Subcutaneous abdominal adipose tissue (tissue), 5 donors: ENCODE results near the gene CRMP1.

Experiments
- H3K27ac ChIP-seq: one replicate; pipeline ENCODE4 v1.7.0; 2013; ENCODE audit warnings: low read depth, mild to moderate bottlenecking, inconsistent platforms, low read length, moderate library complexity
- H3K27me3 ChIP-seq, 5 donors: one replicate each; pipeline ENCODE4 v1.7.0; 2013; ENCODE audit warnings: low read length in 5 of 5, inconsistent platforms in 1 of 5; ENCODE audit not compliant: control insufficient read depth in 5 of 5, insufficient read depth in 4 of 5
- H3K36me3 ChIP-seq, 5 donors: one replicate each; pipeline ENCODE4 v1.7.0; 2013; ENCODE audit warnings: low read length in 5 of 5; ENCODE audit not compliant: control insufficient read depth in 5 of 5, insufficient read depth in 5 of 5
- H3K4me1 ChIP-seq, 5 donors: one replicate each; pipeline ENCODE4 v1.7.0; 2013; ENCODE audit warnings: low read length in 5 of 5, mild to moderate bottlenecking in 3 of 5, moderate library complexity in 1 of 5; ENCODE audit not compliant: control insufficient read depth in 5 of 5, insufficient read depth in 5 of 5
- H3K4me3 ChIP-seq, 5 donors: one replicate each; pipeline ENCODE4 v1.7.0; 2013; ENCODE audit warnings: low read length in 5 of 5, low read depth in 1 of 5
- H3K9ac ChIP-seq, 5 donors: one replicate each; pipeline ENCODE4 v1.7.0; 2013; ENCODE audit warnings: low read length in 5 of 5, mild to moderate bottlenecking in 4 of 5, moderate library complexity in 3 of 5
- H3K9me3 ChIP-seq, 5 donors: one replicate each; pipeline ENCODE4 v1.7.0; 2013; ENCODE audit warnings: low read length in 5 of 5; ENCODE audit not compliant: control insufficient read depth in 5 of 5
- donor health status: healthy.
- donor health status: healthy.
- donor health status: healthy.
- donor health status: healthy.
- donor health status: healthy.

The CRMP1 gene

GRCh38 chr4:5893004-5893580, at the start of gene CRMP1:
Gene CRMP1 (minus strand): TSS chr4:5893086. CDS start chr4:5892969, 117 bp downstream.
- Histone ChIP-seq H3K4me3 (no peak within 1 kb of the TSS), H3K4me1 (peaks cover 0 to 5% (median 3%) of the 10 kb centered on the region in 5 donors), H3K9me3 (peaks cover 0 to 13% (median 6%) of the 10 kb centered on the region in 5 donors), H3K36me3 (no peaks in the 10 kb centered on the region), H3K9ac (no peak within 1 kb of the TSS), H3K27ac (no peak within 1 kb of the TSS), H3K27me3 (peaks cover 41 to 64% (median 62%) of the 10 kb centered on the region in 5 donors)

- Histone ChIP-seq H3K27ac (no peak overlapping the region), H3K9ac (no peak overlapping the region), H3K36me3 (no peaks in the 10 kb centered on the region), H3K4me1 (no peaks in the 10 kb centered on the region), H3K27me3 (peaks cover 12 to 17% (median 13%) of the 10 kb centered on the region in 5 donors), H3K4me3 (no peak overlapping the region), H3K9me3 (peaks cover 0 to 4% (median 4%) of the 10 kb centered on the region in 5 donors)
These were observed 48.7 kb upstream of the CRMP1 start for GRCh38 chr4:5941601-5942000.

- peaks cover 0 to 4% (median 0%) of the 10 kb centered on the region in 5 donors for H3K9me3 ChIP-seq
- H3K4me3 ChIP-seq = no peak overlapping the region
- H3K36me3 ChIP-seq = no peaks in the 10 kb centered on the region
- H3K27me3 ChIP-seq = peaks cover 8 to 17% (median 13%) of the 10 kb centered on the region in 5 donors
- no peak overlapping the region for H3K9ac ChIP-seq
- no peaks in the 10 kb centered on the region for H3K4me1 ChIP-seq
- no peak overlapping the region for H3K27ac ChIP-seq
These were observed 47.8 kb upstream of the CRMP1 start for GRCh38 chr4:5940470-5941203.

DNA sequence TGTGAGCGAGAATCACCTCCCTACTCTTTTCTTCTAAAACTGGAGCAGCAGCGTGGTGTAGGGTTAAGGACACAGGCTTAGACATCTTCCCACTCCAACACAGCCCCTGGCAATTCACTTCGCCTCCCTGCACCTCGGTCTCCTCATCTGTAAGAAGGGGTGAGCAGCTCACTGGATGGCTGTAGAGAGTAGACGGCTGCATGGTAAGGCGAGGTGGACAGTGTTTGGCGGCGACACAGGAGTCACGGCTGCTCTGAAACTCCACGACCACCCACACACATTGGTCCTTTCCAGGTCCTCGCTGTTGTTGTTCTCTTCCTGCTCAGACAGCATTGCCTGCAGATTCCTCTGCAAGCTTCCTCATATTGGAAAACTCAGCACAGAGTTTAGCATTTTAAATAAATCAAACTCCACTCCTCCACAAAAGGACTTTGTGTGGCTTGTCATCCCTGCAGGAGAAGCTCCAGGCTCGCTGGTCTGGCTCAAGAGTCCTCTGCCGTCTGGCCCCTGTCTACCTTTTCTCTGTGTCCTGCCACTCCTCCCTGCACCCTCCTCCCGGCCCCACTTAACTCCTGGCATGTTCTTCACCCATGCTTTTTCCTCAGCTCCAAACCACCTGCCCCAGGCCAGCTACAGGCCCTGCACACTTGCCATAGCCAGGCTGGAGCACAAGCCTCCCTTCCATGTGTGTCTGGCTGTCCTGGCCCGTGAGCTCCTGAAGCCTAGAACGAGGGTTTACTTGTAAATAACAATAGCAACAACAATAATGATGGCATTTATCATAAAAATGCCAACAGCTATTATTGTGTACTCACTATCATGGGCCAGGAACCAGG, 41.3 kb upstream of the CRMP1 start:
- Histone ChIP-seq H3K9ac (no peak overlapping the region), H3K36me3 (no peaks in the 10 kb centered on the region), H3K27me3 (peaks cover 16 to 39% (median 26%) of the 10 kb centered on the region in 5 donors), H3K4me1 (no peaks in the 10 kb centered on the region), H3K4me3 (no peak overlapping the region), H3K9me3 (no peaks in the 10 kb centered on the region), H3K27ac (no peak overlapping the region)

GRCh38 chr4:5933116-5933515, 40.2 kb upstream of the CRMP1 start:
- H3K36me3 ChIP-seq = no peaks in the 10 kb centered on the region
- H3K9me3 ChIP-seq = no peaks in the 10 kb centered on the region
- H3K27ac ChIP-seq = no peak overlapping the region
- H3K27me3 ChIP-seq = peaks cover 16 to 39% (median 26%) of the 10 kb centered on the region in 5 donors
- no peak overlapping the region for H3K9ac ChIP-seq
- H3K4me1 ChIP-seq = no peaks in the 10 kb centered on the region
- no peak overlapping the region for H3K4me3 ChIP-seq

DNA sequence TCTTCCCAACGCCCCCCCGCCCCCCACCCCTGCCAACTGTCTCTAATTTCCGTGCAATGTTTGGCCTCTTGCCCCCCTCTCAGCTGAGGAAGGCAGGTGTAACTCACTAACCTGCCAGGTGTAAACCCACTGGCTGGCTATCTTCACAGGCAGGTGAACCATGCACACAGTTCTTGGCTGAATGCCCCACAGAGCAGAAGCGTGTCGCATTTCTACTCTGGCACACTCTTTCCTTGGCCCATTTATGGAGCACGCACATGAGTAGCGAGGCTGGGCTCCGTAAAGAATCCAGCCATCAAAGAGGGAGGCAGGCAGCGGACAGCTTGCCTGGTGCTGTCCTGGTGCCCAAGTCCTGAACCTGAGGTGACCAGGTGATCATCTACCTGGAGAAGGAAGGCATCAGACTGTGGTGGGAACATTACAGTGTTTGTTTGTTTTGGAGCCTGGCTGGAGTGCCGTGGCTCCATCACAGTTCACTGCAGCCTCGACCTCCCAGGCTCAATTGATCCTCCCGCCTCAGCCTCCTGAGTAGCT, 39.2 kb upstream of the CRMP1 start:
- Histone ChIP-seq H3K4me3 (no peak overlapping the region), H3K27ac (no peak overlapping the region), H3K27me3 (peaks cover 16 to 39% (median 27%) of the 10 kb centered on the region in 5 donors), H3K9ac (no peak overlapping the region), H3K36me3 (no peaks in the 10 kb centered on the region), H3K9me3 (no peaks in the 10 kb centered on the region), H3K4me1 (no peaks in the 10 kb centered on the region)

- Histone ChIP-seq H3K4me1 (no peaks in the 10 kb centered on the region), H3K9me3 (no peaks in the 10 kb centered on the region), H3K27ac (no peak overlapping the region), H3K27me3 (peaks cover 16 to 39% (median 30%) of the 10 kb centered on the region in 5 donors), H3K9ac (no peak overlapping the region), H3K36me3 (no peaks in the 10 kb centered on the region), H3K4me3 (no peak overlapping the region)
These were observed 38.6 kb upstream of the CRMP1 start for GRCh38 chr4:5931526-5931925.

GRCh38 chr4:5930876-5931275, 38.0 kb upstream of the CRMP1 start:
- H3K9me3 ChIP-seq = no peaks in the 10 kb centered on the region
- no peak overlapping the region for H3K4me3 ChIP-seq
- no peak overlapping the region for H3K27ac ChIP-seq
- no peaks in the 10 kb centered on the region for H3K36me3 ChIP-seq
- peaks cover 16 to 39% (median 33%) of the 10 kb centered on the region in 5 donors for H3K27me3 ChIP-seq
- H3K4me1 ChIP-seq = no peaks in the 10 kb centered on the region
- H3K9ac ChIP-seq = no peak overlapping the region

DNA sequence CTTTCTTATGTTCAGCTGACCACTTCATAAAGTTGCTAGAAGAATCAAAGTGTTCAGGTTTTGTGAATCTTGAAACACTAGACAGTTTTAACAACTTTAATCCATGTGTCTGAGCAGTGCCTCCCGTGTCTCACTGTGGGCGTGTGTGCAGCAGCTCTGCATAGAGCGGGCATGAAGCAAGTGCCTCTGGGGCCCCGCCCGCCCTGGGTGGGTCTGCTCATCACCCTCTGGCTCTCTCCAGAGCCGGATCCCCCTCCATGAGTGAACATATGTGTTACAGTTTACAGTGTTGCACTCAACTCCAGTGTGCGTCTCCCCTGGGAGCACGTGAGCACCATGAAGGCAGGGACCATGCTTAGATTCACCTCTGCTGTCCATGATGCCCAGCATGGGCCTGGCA, 37.6 kb upstream of the CRMP1 start:
- no peak overlapping the region for H3K27ac ChIP-seq
- no peak overlapping the region for H3K4me3 ChIP-seq
- no peak overlapping the region for H3K9ac ChIP-seq
- peaks cover 16 to 39% (median 33%) of the 10 kb centered on the region in 5 donors for H3K27me3 ChIP-seq
- no peaks in the 10 kb centered on the region for H3K9me3 ChIP-seq
- no peaks in the 10 kb centered on the region for H3K4me1 ChIP-seq
- no peaks in the 10 kb centered on the region for H3K36me3 ChIP-seq
